Measurements from ENCODE around the gene PAQR7.

The PAQR7 gene

DNA sequence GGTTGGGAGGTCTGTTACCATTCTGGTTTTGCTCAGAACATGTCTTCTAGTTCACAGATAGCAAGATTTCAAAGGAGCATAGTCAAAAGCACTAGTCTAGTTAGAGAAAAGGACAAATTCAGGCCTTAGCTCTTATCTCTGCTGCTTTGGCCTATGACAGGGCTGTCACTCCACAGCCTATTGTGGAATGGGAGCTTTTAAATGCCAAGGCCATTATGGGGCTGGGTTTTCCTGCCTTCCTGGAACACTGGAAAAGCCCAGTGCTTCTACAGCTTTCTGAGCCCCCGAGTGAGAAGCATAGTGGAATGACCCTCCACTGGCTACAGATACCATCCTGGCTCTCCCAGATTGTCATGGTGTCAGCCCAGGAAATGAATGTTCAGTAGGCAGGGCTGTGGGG is 46.5 kb downstream of the PAQR7 start:
- no peak for DNase-seq (ENCODE audit: low read depth)
- no peak for TF ChIP-seq CTCF (IDR thresholded peaks at IDR 0.05; ENCODE audit: low read depth, low read length, missing control alignments)
- no peak overlapping the region for H3K4me3 ChIP-seq (ENCODE audit: low read depth, low read length)

DNA sequence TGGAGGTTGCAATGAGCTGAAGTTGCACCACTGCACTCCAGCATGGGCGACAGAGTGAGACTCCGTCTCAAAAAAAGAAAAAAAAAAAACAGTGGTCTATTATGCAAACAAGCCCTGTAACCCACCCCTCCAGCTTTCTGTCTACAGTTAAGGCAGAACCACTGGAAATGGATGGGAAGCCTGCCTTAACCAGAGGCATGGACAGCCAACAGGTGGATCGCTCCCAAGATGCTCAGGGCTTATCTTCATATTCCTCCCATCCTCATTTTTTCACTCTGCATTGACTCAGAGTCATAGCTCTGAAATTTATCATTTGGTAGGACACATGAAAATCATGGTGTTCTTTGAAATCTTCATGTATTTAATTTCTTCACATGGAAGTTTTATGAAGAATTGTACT is 47.0 kb downstream of the PAQR7 start:
- no peak for TF ChIP-seq CTCF (IDR thresholded peaks at IDR 0.05; ENCODE audit: low read depth, low read length, missing control alignments)
- no peak for DNase-seq (ENCODE audit: low read depth)
- no peak overlapping the region for H3K4me3 ChIP-seq (ENCODE audit: low read depth, low read length)

DNA sequence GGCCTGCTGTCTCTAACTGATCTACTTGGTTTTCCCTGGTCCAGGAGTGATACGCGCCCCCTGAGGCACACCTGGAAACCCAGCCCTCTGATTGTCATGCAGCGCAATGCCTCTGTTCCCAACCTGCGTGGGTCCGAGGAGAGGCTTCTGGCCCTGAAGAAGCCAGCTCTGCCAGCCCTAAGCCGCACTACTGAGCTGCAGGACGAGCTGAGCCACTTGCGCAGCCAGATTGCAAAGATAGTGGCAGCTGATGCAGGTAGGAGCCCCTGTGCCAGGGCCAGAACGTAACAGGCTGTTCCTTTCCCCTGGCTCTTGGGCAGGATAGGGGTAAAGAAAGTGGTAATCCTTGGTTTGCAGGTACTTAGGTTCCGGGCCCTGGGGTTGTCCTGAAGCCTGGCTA is 48.9 kb downstream of the PAQR7 start:
- no peak for DNase-seq (ENCODE audit: low read depth)
- TF ChIP-seq CTCF (IDR thresholded peaks at IDR 0.05; ENCODE audit: low read depth, low read length, missing control alignments) = no peak
- H3K4me3 ChIP-seq (ENCODE audit: low read depth, low read length) = no peak overlapping the region

DNA sequence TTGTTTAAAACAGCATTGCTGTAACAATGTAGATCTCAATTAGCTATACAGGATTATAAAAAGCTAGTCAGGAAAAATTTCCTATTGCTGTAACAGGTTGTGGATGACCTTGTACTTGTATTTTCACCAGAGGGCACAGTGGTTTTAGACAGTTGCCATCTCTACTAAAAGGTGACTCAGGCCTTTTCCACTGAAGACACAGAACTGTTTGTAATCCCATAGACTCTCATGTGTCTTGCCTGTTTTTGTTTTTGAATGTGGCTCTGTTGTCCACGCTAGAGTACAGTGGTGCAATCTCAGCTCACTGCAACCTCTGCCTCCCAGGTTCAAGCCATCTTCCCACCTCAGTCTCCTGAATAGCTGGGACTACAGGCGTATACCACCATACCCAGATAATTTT is 49.9 kb downstream of the PAQR7 start:
- no peak for DNase-seq (ENCODE audit: low read depth)
- H3K4me3 ChIP-seq (ENCODE audit: low read depth, low read length) = no peak overlapping the region
- TF ChIP-seq CTCF (IDR thresholded peaks at IDR 0.05; ENCODE audit: low read depth, low read length, missing control alignments) = no peak

GRCh38 chr1:25821630-25822091 is 53.8 kb downstream of the PAQR7 start:
- no peak for DNase-seq (ENCODE audit: low read depth)
- peak overlapping the region; percentile 83 for H3K4me3 ChIP-seq (ENCODE audit: low read depth, low read length)
- TF ChIP-seq CTCF (IDR thresholded peaks at IDR 0.05; ENCODE audit: low read depth, low read length, missing control alignments) = no peak

GRCh38 chr1:25821112-25821476 is 54.4 kb downstream of the PAQR7 start:
- no peak for TF ChIP-seq CTCF (IDR thresholded peaks at IDR 0.05; ENCODE audit: low read depth, low read length, missing control alignments)
- no peak for DNase-seq (ENCODE audit: low read depth)
- H3K4me3 ChIP-seq (ENCODE audit: low read depth, low read length) = peak overlapping the region; percentile 83

GRCh38 chr1:25820247-25821111 is 55.0 kb downstream of the PAQR7 start:
- TF ChIP-seq CTCF (IDR thresholded peaks at IDR 0.05; ENCODE audit: low read depth, low read length, missing control alignments) = no peak

More at GRCh38 chr1:25820247-25821111, 55.0 kb downstream of the PAQR7 start:
- H3K4me3 ChIP-seq (ENCODE audit: low read depth, low read length) = peak overlapping the region; percentile 83
- DNase-seq (ENCODE audit: low read depth) = peak; percentile 48

Measured in GM12864 (cell line).